ENCODE results near the gene USHBP1.

USHBP1 gene

GRCh38 chr19:17266975-17267788, 2.6 kb upstream of the USHBP1 start, which contains the start of gene BABAM1:
BABAM1 (plus strand) TSS chr19:17267443; CDS start chr19:17268807, 1,364 bp downstream.
- intact Hi-C loops (cut with DNase I): loop anchor here (5.0 to 10.0 kb wide), 2 partner anchors 40 to 52 kb away; partner anchors contain the start of genes DDA1, MRPL34 and USE1
- peak; percentile 92 to 99 (median 96) for DNase-seq

- no peak for DNase-seq
- intact Hi-C loops (cut with DNase I): loop anchor here (5.0 to 10.0 kb wide), 2 partner anchors 41 to 52 kb away; partner anchors contain the start of genes DDA1, MRPL34 and USE1
Observed at GRCh38 chr19:17266589-17266974, 2.0 kb upstream of the USHBP1 start.

- intact Hi-C loops (cut with DNase I): loop anchor here (5.0 to 10.0 kb wide), 2 partner anchors 41 to 51 kb away; partner anchors contain the start of genes DDA1, MRPL34 and USE1
Observed at GRCh38 chr19:17266026-17266425, 1.5 kb upstream of the USHBP1 start.

GRCh38 chr19:17263712-17264640, 569 bp downstream of the USHBP1 start:
- intact Hi-C loops (cut with DNase I): loop anchor here (10.0 kb wide), 1 partner anchor 49 kb away; the partner anchor contains the start of gene USE1
- DNase-seq: no peak

More at GRCh38 chr19:17266026-17266425, 1.5 kb upstream of the USHBP1 start:
- no peak for DNase-seq

DNA sequence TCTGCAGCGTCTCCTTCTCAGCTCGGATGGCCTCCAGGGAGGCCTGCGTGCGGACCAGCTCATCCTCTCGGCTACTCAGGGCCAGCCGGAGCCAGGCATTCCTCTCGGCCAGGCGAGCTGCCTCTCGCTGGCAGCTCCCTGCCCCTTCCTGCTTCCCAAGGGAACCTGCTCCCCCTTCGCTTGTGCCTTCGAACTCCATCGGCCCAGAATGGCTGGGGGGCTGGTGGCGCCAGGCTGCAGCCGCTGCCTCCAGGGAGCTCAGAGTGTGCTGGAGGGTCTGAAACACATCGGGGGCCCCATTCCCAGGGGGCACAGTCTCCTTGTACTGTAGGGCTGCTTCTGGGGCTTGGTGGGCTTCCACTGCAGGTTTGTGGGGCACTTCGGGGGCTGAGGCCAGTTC, 2.0 kb downstream of the USHBP1 start:
- no peak for DNase-seq
- intact Hi-C loops (cut with DNase I): loop anchor here (10.0 kb wide), 1 partner anchor 48 kb away; the partner anchor contains the start of gene USE1

DNA sequence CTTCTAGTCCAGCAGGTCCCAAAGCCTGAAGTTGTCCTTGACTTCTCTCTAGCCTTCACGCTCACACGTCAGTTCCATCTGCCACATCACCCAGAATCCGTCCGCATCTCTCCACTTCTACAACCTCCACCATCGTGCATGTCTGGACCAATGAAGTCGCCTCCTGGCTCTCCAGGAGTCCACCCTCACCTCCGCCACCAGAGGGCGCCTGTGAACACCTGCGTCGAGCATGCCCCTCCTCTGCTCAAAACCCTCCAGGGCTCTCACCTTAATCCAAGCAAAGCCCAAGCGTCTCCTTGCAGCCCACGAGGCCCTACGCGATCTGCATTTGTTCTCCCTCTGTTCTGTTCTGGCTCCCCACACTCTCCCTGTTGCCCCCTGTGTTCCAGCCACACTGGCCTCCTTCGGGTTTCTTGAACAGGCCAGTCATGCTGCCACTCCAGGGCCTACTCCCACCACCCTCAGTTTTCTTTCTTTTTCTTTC, 3.7 kb downstream of the USHBP1 start:
- peak in 7 of 10 donors; percentile 31 to 89 (median 68) for DNase-seq
- intact Hi-C loops (cut with DNase I): loop anchor here (10.0 kb wide), 1 partner anchor 46 kb away; the partner anchor contains the start of gene USE1

DNA sequence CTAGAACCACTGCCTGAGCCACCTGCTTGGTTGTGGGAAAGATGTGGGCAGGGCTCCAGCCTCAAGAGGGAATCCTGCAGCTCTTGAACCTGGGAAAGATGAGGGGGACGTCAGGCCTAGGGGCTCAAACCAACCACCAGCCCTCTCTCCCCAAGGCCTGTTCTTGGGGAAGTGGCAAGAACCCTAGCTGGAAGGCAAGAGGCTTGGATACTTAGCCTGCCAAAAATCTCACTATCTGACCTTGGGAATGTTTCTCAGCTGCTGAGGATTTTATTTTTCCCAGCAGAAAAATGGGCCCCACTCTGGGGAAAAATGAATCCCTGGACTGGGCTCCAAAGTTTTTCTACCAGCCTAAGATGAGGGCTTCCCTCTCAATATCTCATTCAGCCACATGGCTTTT, 4.6 kb downstream of the USHBP1 start:
- DNase-seq: no peak
- intact Hi-C loops (cut with DNase I): loop anchor here (10.0 kb wide), 1 partner anchor 45 kb away; the partner anchor contains the start of gene USE1

DNA sequence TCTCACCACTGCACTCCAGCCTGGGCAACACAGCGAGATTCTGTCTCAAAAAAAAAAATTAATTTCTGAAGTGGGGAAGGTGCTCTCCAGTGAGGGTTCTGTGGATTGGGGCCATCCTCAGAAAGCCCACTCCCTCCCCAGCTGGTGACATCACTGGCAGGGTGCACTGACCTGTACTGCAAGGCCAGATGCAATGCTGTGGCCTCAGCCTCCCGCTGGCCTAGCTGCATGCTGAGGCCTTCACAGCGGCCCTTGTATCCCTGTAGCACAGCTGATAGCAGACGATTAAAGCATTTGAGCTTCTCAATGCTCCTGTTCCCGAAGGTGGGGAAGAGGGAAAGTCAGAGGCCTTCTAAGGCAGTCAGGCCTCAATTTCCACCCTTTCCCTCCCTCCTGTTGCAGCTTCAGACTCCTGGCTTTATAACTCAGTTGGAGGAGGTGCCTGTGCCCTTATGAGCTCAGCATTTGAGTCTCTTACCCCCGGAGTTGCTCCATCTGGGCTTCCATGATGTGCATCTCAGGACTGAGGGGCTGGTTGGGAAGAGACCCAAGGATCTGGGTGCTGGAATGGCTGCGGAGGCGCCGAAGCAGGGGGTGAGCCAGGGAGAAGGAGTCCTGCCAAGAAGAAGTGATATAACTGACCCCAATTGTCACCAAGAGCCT, 5.3 kb downstream of the USHBP1 start:
- DNase-seq: no peak
- intact Hi-C loops (cut with DNase I): no loop called here

- intact Hi-C loops (cut with DNase I): no loop called here
- DNase-seq: no peak
Observed at GRCh38 chr19:17256130-17256529, 8.4 kb downstream of the USHBP1 start.

GRCh38 chr19:17255150-17255621, 9.4 kb downstream of the USHBP1 start:
- no peak for DNase-seq
- intact Hi-C loops (cut with DNase I): no loop called here

GRCh38 chr19:17254636-17255035, 9.9 kb downstream of the USHBP1 start:
- intact Hi-C loops (cut with DNase I): no loop called here
- DNase-seq: no peak

- intact Hi-C loops (cut with DNase I): no loop called here
- no peak for DNase-seq
Observed at GRCh38 chr19:17249887-17250548, 14.5 kb downstream of the USHBP1 start.

DNA sequence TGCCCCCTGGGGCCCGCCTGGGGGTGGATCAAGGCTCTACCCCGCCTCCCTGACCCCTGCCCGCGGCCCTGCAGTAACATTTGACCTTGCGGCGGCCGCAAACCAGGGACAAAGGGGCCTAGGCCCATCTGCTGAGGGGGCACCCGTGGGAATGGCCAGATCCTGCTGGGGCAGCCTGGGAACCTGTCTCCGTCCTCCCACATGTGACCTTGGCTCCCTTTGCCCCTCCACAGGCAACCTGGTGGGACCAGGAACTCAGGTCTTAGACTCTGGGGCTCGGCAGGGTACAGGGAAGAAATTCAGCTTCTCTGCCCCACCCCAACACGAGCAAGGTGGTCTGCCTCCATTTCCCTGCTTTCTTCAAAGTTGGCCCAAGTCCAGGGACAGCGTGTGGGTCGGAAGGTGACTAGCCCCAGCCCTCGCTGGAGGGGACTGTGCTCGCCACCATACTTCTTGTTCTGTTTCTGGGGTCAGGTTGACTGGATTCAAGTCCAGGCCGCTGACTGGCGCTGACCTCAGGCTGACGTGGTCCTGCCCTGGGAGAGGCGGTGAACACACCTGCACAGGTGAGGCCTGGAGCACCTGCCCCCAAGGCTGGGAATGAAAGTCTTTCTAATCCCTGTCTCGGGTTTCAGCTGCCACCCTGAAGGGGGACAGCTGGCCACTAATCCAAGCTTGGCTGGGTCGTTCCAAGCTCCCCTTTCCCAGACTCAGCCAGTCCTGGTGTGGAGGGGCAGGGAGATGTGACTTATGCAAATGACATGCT, 16.4 kb downstream of the USHBP1 start:
- no peak for DNase-seq
- intact Hi-C loops (cut with DNase I): no loop called here

DNA sequence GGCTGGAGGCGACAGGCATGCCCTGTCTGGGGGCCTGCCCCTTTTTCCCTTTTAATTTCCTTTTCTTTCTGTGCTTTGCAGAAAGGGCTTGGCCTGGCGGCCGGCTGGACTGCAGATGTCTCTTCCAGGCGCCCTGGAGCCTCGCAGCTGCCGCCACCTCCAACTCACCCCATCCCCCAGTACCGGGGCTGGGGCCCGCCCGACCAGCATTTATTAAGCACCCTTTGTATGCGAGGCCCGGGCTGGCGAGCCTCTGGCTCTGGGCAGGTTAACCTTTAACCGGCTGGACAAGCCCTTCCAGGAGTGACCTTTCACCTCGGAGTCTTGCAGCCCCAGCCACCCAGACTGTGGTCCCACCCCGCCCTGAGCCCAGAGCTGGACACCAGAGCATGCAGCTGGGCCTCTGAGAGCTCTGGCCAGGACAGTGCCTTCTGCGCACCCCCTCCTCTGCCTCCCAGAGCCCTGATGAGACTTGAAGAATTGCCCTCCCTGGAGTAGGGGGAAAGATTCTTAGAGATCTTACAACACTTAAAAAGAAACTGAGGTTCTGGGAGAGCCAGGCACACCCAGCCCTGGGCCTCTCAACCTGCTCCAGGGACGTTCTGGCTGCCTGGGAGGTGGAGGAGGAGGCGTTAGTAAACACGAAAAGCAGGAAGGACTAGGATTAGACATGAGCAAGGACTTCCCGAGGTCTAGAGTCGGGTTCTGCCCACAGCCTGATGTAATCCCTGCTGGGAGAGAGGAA, 17.7 kb downstream of the USHBP1 start:
- DNase-seq: peak in 1 of 10 donors; percentile 87
- intact Hi-C loops (cut with DNase I): no loop called here

GRCh38 chr19:17245535-17245984, 19.0 kb downstream of the USHBP1 start, which contains the start of gene NR2F6:
NR2F6 (minus strand) TSS chr19:17245919; CDS start chr19:17245220, 699 bp downstream.
- intact Hi-C loops (cut with DNase I): no loop called here
- DNase-seq: no peak

DNA sequence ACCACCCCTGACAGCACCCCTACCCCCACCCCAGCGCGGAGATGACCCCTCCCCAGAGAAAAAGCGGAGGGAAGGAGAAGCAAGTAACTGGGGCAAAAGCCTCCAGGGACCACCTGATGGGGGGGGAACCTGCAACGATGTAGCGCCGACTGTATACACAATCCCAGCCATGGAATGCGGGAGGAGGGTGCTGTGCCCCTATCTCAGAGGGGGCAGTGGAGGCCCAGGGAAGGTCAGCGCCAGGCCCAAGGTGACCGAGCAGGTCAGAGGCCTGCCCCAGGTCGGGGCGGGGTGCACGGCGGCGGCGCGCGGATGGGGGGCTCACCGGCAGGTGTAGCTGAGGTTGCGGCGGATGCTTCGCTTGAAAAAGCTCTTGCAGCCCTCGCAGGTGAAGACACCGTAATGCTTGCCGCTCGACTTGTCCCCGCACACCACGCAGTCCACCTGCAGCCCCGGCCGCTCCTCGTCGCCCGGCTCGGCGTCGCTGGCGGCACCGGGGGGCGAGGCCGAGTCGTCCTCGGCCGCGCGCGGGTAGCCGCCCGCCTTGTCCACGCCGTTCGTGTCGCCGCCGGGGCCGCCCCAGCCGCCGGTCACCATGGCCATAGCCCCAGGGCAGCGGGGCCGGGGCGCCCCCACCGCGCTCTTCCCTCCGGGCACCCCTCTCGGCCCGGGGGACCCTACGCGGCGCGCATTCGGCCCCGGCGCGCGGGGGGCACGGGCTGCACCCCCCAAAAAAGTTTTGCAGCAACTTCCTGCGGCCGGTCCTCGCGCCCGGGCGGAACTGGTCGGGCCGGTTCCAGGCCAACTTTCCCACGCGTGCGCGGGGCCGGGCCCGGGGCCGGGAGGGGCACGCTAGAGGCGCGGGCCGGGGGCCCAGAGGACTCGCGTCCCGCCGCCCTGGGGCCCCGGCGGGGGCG, 19.7 kb downstream of the USHBP1 start:
- DNase-seq: peak in 2 of 10 donors; percentile 40 to 90
- intact Hi-C loops (cut with DNase I): no loop called here

All from posterior cingulate gyrus (tissue), 11 donors.